HUDEP-2 (cell line): ENCODE measurements around the gene GMDS.

Experiments
- DNase-seq, 76 experiments: peaks; one replicate each; lab custom pipeline; 2025; ENCODE audit not compliant: unreplicated experiment in 76 of 76; lab: John Stamatoyannopoulos, UW

Gene GMDS

DNA sequence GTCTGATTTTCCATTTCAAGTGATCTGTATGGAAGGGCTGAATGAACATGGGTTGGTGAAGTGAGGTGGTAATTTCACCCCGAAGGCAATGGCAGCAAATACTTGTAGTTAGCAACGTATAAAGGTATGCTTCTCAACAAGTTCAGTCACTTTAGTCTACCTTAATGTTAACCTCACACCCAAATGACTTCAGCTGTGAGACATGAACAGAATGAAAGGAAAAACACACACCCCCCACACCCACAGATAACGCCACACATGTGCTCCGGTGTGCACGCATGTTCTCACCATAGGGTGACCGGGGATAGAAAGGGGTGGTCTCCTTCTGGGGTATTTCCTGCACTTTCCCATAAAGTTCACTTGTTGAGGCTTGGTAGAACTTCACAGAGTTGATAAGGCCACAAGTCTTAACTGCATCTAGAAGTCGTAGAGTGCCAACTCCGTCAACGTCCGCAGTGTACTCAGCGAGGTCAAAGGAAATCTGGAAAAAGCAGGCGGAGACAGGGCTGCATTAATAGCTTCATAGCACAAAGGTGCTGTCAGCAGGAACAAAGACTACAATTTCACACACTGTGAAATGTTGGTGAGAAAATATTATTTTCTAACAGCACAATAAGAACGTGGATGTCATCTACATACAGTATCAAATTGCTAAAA, 284.8 kb downstream of the GMDS start:
- DNase-seq: no peak

DNA sequence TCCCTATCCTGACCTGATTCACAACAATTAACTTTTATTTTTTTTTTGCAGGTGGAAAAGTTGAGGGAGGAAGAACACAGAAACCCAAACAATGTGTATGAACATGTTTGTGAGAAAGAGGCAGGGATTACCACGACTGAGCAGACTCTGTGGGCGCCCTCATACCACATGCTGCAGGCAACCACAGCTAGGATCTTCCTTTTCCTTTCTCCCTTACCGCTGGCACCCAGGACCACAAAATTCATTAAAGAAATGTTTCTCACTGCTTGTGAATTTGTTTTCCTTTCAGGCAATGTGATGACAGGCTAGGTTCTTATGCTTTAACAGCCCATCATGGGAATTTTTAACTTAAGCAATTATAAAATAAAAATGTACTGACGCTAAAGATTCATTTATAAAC, 287.1 kb downstream of the GMDS start:
- no peak for DNase-seq

DNA sequence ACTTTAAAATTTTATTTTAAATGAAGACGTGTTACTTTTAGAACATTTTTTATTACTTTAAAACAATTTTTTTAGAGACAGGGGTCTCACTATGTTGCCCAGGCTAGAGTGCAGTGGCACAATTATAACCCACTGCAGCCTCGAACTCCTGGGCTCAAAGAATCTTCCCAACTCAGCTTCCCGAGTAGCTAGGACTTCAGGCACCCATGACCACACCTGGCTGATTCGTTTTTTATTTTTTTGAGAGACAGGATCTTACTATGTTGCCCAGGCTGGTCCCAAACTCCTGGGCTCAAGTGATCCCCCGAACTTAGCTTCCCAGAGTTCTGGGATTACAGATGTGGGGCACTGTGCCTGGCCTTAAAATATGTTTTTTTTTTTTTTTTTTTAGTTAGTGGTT, 287.7 kb downstream of the GMDS start:
- no peak for DNase-seq

DNA sequence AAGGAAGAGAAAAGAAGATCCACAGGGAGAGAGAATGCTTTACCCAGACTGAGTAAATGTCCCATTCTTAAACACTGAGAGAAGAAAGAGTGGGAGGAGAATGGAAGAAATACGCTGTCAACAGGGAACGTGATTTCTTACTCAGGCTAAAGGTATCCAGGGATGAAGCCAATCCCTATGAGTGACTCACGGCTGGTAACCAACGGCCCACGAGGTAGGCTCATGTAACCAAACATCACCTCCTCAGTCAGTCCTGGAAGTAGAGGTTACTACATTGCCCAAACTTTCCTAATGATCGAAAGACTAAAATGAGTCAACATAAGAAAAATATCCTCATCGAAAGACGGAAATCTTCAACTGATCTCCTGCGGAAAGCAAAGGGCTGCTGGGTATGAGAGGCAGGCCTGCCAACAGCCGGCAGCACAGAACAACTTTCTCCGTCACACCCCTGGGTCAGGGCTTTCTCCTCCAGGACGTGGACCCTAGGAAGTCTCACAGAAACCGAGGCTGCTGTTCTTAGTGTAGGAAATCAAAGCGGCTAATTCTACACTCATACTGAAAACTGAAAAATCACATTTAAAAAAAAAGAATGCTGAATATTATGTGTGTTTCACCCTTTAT, 292.6 kb downstream of the GMDS start:
- no peak for DNase-seq

- no peak for DNase-seq
Measured at GRCh38 chr6:1950631-1951030, 294.8 kb downstream of the GMDS start.

GRCh38 chr6:1949538-1949937, 295.9 kb downstream of the GMDS start:
- no peak for DNase-seq

DNA sequence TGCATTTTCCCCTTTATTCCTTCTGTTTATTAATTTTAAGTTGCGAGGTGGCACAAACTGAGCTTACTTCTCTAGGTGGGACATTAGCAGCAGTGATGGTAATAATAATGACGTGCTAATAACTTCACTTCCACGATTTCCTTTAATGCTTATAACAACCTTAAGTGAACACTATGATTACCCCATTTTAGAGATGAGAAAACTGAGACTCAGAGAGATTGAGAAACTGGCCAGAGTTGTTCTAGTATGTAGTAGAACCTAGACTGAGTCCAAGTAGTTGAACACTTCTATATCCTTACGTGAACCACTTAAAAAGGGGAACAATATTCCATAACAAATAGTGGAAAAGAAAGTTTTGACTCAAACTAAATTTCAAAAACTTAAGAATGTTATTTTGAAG, 297.5 kb downstream of the GMDS start:
- DNase-seq: no peak

GRCh38 chr6:1946583-1946982, 298.8 kb downstream of the GMDS start:
- DNase-seq: no peak

- no peak for DNase-seq
Measured at GRCh38 chr6:1945235-1945832, 300.1 kb downstream of the GMDS start.

GRCh38 chr6:1942834-1943233, 302.6 kb downstream of the GMDS start:
- no peak for DNase-seq

GRCh38 chr6:1941534-1941933, 303.9 kb downstream of the GMDS start:
- DNase-seq: no peak

- no peak for DNase-seq
Measured at GRCh38 chr6:1940381-1940780, 305.0 kb downstream of the GMDS start.

DNA sequence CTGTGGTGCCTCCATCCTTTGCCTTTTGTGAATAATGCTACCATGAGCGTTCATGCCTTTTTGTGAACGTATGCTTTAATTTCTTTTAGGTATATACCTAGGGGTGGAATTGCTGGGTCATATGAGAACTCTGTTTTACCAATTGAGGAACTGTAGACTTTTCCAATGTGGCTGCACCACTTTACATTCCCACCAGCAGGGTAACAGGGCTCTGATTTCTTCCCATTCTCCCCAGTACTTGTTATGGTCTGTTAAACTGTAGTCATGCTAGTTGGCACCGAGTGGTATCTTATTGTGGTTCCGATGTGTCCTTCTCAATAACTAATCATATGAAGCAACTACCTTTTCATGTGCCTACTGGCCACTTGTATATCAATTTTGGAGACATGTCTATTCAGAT, 312.1 kb downstream of the GMDS start:
- no peak for DNase-seq

DNA sequence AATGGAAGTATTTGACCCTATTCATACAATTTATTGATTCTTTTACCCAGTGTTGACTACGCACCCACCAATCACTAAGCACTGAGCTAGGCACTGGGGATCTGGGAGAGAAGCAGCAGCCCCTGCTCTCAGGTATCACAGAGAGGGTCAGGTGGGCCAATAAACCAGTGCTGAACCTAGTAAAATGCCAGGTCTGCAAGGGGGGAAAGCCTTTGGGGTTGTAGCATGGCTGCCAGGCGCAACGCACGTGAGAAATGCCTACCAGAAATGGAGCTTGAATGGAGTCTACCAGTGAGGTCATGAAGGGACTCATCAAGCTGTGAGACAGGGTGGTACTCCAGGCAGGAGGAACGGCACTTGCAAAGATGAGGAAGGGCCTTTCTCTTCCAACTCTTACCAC, 313.6 kb downstream of the GMDS start:
- DNase-seq: no peak

GRCh38 chr6:1930356-1930755, 315.0 kb downstream of the GMDS start:
- no peak for DNase-seq

DNA sequence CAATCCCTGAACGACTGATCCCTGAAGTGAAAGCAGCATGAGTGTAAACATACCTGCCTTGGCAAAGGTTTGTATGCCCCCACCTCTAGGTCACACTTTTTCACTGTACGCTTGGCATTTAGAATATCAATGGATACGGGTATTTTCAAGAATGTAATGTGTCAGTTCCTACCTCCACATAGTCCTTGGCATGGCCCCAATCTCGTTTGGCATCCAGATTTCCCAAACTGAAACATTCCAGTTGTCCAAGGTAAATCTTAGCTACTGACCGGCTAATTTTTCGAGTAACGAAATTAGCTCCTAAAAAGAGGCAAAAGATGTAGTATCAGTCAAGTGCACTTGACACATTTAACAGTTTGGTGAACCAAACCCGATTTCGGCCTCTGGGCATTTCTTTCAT, 315.5 kb downstream of the GMDS start:
- no peak for DNase-seq

DNA sequence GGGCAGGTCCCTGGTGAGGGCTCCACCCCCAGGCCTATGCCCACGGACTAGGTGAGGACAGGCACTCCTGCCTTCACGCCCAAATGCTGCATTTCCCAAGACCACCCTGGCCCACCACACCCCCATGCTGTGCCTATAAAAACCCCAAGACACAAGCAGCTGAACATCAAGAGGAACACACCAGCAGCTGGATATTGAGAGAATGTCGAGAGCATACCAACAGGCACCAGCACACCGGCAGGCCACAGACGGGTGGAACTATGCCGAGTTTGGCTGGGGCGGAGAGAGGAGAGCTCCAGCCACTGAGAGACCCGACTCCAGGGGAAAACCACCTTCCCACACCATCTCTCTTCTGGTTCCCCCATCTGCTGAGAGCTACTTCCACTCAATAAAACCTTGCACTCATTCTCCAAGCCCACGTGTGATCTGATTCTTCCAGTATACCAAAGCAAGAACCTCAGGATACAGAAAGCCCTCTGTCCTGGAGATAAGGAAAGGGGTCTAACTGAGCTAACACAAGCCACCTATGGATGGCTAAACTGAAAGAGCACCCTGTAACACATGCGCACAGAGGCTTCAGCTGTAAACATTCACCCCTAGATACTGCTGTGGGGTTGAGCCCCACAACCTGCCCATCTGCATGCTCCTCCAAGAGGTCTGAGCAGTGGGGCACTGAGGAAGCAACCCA, 319.5 kb downstream of the GMDS start:
- DNase-seq: no peak

GRCh38 chr6:1923449-1923848, 322.0 kb downstream of the GMDS start:
- no peak for DNase-seq

- no peak for DNase-seq
Measured at GRCh38 chr6:1917626-1918371, 327.6 kb downstream of the GMDS start.

GRCh38 chr6:1916334-1917070, 328.9 kb downstream of the GMDS start:
- DNase-seq: no peak
